DLD1 (cell line): ENCODE results near the gene WDR31.

Source experiments
- in situ Hi-C: cut with HindIII; loops from 2 replicates; pipeline ENCODE4 v1.10.0; 2017; ENCODE audit warnings: low sequenced_read_pairs

Gene WDR31

GRCh38 chr9:113343732-113344231 is 3.7 kb upstream of the WDR31 start:
- in situ Hi-C loops, result no loop called here

DNA sequence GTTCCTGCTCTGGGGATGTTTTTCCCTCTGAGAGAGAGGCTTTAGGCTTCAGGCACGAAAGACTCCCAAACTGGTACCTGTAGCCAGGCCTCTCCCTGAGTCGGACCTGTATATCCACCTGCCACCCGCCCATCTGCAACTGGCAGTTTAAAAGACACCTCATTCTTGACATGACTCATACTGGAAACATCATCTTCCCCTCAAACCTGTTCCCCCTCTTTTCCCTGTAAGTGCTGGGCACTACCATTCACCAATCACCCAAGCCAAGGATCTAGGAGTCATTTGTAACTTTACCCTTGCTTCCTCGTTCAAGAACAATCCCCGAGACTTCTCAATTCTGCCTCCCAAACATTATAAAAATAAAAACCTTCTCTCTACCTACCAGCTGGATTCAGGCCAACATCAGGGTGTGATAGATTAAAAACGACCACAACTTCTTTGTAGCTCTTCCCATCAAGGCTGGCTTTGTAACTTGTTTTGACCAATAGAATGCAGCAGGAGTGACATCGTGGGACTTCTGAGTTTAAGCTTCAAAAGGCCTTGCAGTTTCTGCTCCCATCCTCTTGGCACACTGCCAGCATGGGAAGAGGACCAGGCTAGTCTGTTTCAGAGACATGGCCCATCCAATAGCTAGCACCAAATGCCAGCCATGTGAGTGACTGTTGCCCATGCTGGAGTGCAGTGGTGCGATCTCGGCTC is 1.8 kb upstream of the WDR31 start:
- in situ Hi-C loops, result no loop called here

- in situ Hi-C loops, result no loop called here
Observed at GRCh38 chr9:113337714-113338113, 2.4 kb downstream of the WDR31 start.

DNA sequence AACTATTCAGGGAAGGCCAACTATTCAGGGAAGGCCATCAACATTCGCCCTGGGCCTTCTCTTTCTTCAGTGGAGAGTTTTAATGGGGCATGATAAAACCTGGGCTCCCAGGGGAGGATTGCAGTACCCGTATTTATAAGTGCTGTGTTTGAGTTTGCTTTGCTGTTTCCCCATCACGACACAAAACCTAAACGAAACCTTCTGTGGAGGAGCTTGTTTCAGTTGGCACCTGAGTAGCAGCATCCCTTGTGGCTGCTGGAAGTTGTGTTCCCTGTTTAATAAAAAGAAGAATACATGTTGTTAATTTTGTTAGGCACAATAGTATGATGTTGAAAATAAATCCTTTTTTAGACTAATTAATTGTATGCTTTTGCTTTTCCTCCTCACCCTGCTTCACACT is 8.3 kb downstream of the WDR31 start:
- in situ Hi-C loops, result no loop called here

DNA sequence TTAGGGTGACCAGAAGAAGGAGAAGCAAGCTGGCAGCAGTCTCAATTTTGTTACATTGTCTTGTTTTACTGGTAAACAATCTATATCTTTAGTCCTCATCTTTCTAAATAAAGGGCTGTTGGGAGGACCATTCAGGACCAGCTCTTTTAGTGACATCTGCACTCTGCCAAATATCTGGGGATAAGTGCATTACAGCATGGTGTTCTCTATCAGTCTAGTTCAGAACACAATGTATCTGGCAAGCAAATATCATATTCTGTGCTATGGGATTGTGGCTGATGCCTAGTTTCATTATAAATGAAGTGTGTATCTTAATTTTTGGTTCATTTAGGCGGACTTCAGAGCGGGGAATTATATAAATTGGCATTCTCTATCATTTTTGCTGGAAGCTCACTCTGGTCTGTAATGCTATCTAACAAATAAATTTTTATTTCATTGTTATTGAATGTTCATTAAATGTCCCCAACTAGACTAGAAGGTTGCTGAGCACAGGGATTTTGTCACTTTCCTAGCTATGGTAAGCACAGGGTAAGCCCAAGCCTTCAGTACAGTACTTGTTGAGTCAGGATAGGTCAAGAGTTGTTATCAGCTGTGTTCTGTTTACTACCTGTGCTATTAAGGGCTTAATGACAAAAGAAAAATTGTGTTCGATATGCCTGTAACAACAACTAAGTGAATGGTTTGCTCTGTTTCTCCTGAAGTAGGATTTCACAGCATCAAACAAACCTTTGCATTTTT is 11.9 kb downstream of the WDR31 start:
- in situ Hi-C loops, result no loop called here

DNA sequence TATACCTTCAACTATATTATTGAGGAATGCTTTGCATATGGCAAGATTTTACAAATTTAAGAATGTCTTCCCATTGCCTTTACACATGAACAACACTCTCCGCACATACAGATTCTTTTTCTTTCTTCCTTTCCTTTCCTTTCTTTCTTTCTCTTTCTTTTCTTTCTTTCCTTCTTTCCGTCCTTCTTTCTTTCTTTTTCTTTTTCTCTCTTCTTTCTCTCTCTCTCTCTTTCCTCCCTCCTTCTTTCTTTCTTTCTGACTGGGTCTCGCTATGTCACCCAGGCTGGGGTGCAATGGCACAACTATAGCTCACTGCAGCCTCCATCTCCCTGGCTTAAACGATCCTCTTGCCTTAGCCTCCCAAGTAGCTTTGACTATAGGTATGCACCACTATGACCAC is 13.8 kb downstream of the WDR31 start:
- in situ Hi-C loops, result no loop called here

DNA sequence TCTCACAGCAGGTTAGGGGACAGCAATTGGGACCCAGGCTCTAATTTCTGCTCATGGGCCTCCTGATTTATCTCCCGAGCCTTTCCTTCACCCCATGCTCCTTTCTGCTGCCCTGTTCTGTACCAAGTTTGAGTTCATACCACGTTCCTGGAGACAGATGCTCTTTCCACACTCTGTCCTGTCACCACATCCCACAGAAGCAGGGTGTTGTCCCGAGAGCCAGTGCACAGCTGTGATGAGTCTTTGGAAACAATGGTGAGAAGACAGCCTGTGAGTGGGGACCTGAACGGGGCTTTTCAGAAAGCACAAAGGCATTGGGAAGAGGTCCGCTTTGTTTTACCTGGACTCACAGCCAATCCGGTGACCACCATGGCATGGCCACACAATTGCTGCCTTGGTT is 17.4 kb downstream of the WDR31 start:
- in situ Hi-C loops, result no loop called here

GRCh38 chr9:113320051-113320450 is 20.0 kb downstream of the WDR31 start:
- in situ Hi-C loops, result no loop called here

DNA sequence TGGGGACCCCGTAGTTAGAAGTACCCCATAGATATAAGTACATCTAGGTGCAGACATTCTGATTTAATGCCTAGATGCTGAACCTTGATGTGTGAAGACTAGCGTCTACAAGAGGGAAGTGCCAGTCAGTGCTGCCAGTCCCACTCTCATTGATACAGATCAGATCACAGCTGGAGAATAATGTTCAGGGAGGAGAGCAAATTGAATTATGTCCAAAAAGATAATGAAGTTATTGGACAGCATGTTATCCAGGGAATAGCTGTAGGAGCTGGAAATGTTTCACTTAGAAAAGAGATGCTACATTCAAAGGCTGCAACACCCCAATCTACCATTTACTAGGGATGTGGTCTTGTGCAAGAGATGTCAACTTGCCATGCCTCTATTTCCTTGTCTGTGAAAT is 21.0 kb downstream of the WDR31 start:
- in situ Hi-C loops, result no loop called here

DNA sequence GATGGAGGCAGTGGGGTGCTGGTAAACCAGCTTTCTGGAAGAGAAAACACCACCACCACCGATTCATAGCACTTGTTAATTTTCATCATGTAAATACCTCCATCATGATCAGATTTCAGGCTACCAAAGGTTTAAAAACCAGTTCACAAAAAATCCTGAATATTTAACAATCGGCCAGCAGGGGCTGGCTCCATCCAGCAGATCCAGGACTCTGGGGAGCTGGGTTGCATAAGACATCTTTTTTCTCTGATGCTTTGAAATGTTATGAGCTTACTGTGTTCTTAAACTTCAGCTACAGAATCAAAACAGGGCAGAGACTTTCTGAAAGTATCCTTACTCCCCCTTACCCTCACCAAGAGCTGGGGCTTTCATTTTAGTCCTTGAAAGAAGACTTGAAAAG is 22.3 kb downstream of the WDR31 start:
- in situ Hi-C loops, result no loop called here

DNA sequence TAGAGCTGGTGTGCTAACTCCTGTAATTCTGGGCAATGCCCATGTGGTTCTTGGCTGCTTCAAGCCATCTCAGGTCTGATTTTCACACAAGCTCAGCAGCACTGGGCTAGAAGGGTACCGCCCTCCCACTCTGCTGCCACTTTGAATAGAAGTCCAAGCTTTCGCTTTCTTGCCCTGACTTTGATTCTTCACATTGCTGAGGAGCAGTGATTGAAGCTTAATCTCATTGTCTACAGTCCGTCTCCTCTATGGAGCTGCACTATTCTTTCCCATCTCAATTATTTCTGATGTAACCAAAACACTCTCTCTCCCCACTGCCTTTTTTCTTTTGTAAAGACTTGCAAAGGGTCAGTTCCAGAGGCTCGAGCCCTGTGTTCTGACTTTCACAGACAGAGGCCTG is 24.0 kb downstream of the WDR31 start:
- in situ Hi-C loops, result no loop called here

DNA sequence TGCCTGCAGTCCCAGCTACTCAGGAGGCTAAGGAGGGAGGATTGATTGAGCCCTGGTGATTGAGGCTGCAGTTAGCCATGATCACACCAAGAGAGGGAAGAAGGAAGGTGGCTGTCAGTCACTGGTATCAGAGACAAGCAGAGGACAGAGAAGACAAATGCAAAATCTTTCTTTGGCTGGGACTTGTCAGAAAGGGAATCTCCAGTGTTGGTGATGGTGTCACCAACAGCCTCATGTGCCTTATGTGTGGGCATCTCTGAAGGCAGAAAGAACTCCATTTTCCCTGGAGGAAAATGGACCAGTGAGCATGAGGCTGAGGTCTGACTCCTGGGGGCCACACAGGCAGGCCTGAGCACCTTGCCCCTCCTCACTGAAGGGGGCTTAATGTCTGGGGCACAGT is 24.8 kb downstream of the WDR31 start:
- in situ Hi-C loops, result no loop called here

DNA sequence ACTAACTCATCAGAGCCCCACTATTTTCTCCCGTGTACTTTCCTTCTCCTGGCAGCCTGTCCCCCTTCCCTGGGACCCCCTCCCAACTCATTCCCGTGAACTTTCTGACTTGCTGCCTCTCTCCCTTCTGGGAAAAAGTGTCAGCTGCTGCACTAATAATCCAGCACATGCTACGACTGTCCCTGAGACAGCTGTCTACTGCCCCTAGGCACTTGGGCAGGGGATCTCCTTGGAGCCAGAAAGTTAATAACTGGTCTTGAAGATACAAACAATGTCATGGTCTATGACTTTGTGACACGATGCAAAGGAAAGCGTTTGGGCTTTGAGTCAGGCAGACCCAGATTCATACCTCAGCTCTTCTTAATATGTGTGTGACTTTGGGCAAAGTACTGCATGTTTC is 26.8 kb downstream of the WDR31 start:
- in situ Hi-C loops, result no loop called here

- in situ Hi-C loops, result no loop called here
Observed at GRCh38 chr9:113311961-113312360, 28.1 kb downstream of the WDR31 start.

- in situ Hi-C loops, result no loop called here
Observed at GRCh38 chr9:113310538-113310937, 29.5 kb downstream of the WDR31 start.

GRCh38 chr9:113309204-113309813 is 30.8 kb downstream of the WDR31 start:
- in situ Hi-C loops, result no loop called here

DNA sequence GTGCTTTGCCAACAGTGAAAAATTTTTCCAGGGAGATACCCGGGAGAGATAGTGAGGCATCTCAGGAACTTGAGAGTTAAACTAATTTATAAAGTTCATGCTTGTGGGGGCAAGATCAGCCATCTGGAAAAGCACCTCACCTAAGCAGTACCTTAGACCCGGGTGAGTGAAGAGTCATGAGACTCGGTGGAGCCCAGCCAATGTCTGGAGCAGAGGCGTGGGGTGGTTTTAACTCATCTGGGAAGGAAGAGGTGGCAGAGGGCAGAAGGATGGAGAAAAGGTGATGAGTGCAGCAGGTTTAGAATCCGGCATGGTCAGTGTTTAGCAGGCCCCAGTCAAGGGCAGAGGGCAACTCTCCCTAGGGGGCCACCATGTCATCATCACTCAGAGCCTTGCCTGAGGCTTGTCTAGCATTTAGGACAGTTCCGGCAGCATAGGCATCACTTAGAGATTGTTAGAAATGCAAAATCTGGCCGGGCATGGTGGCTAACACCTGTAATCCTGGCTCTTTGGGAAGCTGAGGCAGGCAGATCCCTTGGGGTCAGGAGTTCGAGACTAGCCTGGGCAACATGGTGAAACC is 32.6 kb downstream of the WDR31 start:
- in situ Hi-C loops, result no loop called here

GRCh38 chr9:113306566-113306965 is 33.5 kb downstream of the WDR31 start:
- in situ Hi-C loops, result no loop called here

- in situ Hi-C loops, result no loop called here
Observed at GRCh38 chr9:113302792-113303418, 37.2 kb downstream of the WDR31 start, which contains the start of gene RNF183. RNF183 (minus strand) TSS chr9:113303376; CDS start chr9:113298184, 5,192 bp downstream.

DNA sequence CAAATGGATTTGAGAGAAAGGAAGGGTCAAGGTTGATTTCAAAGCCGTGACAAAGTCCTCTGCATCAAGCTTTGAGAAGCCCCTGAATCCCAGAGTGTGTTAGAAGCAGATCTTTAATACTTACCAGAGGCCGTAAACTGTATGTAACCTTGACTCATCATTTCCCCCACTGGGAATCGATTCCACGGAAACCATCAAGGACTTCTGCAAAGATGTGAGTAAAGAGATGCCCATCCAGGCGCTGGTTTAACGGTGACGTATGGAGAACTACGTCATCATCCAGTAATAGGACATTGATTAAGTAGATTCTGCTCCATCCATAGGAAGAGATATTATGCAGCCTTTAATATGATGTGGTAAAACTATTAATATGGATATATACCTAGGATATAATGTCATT is 38.5 kb downstream of the WDR31 start:
- in situ Hi-C loops, result no loop called here

GRCh38 chr9:113299800-113300292 is 40.2 kb downstream of the WDR31 start:
- in situ Hi-C loops, result no loop called here
